IMR-90 (cell line): ENCODE measurements around the gene TENM4. TPM values are rescaled to one million over a fixed set of nuclear protein-coding genes. Genes with fewer than 3 reads are reported as not detected.

ENCODE experiments used
- ATAC-seq: fragments of 200-7000 bp; cut with Tn5 transposase; 2 replicates; pipeline ENCODE4 v1.9.1; 2020; ENCODE audit warnings: low read depth, mild to moderate bottlenecking, moderate library complexity
- BruUV-seq: library from RNA; stranded (reverse); fragments of 400-500 nt; replicated peaks from 2 replicates; lab custom pipeline; 2021; lab: Mats Ljungman, UMichigan
- CTCF ChIA-PET: fragments of 300-600 bp; formaldehyde crosslinking; extraction: SDS; loops from one replicate; lab custom pipeline; 2021; ENCODE audit warnings: antibody characterized with exemption; lab: Yijun Ruan, JAX
- POLR2A ChIA-PET: fragments of 300-600 bp; sonication (Branson Sonifier 250); formaldehyde crosslinking; loops from one replicate; lab custom pipeline; 2022; ENCODE audit warnings: antibody characterized with exemption; ENCODE audit not compliant: unreplicated experiment; lab: Charles Lee
- DNase-seq: peaks from one replicate; pipeline ENCODE4 v3.0.0; 2013
- H2AFZ ChIP-seq: replicated peaks from 2 replicates; pipeline ENCODE3; 2013; ENCODE audit warnings: low read length, mild to moderate bottlenecking; ENCODE audit not compliant: poor library complexity
- H2AK5ac ChIP-seq: 2 replicates; pipeline ENCODE4 v1.6.1; 2013; ENCODE audit warnings: low read depth, low read length, inconsistent platforms
- H2AK9ac ChIP-seq: replicated peaks from 2 replicates; pipeline ENCODE3; 2013; ENCODE audit warnings: mild to moderate bottlenecking, low read depth, low read length, moderate library complexity; ENCODE audit not compliant: poor library complexity
- H2BK120ac ChIP-seq: 2 replicates; pipeline ENCODE4 v1.6.1; 2013; ENCODE audit warnings: low read depth, low read length, inconsistent platforms
- H2BK15ac ChIP-seq: 3 replicates; pipeline ENCODE4 v1.6.1; 2013; ENCODE audit warnings: low read depth, low read length, inconsistent platforms
- H2BK20ac ChIP-seq: 2 replicates; pipeline ENCODE4 v1.6.1; 2013; ENCODE audit warnings: low read depth, mild to moderate bottlenecking, inconsistent platforms, low read length, moderate library complexity
- H2BK5ac ChIP-seq: 2 replicates; pipeline ENCODE4 v1.6.1; 2013; ENCODE audit warnings: mild to moderate bottlenecking, low read depth, low read length, inconsistent platforms; ENCODE audit not compliant: poor library complexity, severe bottlenecking
- H3K14ac ChIP-seq: replicated peaks from 2 replicates; pipeline ENCODE4 v1.6.1; 2013; ENCODE audit warnings: low read depth, low read length, inconsistent platforms
- H3K18ac ChIP-seq: 2 replicates; pipeline ENCODE4 v1.6.1; 2013; ENCODE audit warnings: low read depth, low read length, control low read depth
- H3K23ac ChIP-seq: 2 replicates; pipeline ENCODE4 v1.6.1; 2013; ENCODE audit warnings: low read depth, low read length, inconsistent platforms
- H3K27ac ChIP-seq: 2 replicates; pipeline ENCODE4 v1.5.1; 2013; ENCODE audit warnings: mild to moderate bottlenecking, control low read depth, low read length; ENCODE audit not compliant: insufficient read depth
- H3K27me3 ChIP-seq: 2 replicates; pipeline ENCODE4 v1.6.1; 2013; ENCODE audit warnings: low read length; ENCODE audit not compliant: control insufficient read depth, insufficient read depth
- H3K36me3 ChIP-seq: 2 replicates; pipeline ENCODE4 v1.6.1; 2013; ENCODE audit warnings: low read length, mixed read lengths; ENCODE audit not compliant: control insufficient read depth, insufficient read depth
- H3K4ac ChIP-seq: 2 replicates; pipeline ENCODE4 v1.6.1; 2013; ENCODE audit warnings: low read depth, low read length, inconsistent platforms
- H3K4me1 ChIP-seq: 2 replicates; pipeline ENCODE4 v1.6.1; 2013; ENCODE audit warnings: low read length, mixed read lengths; ENCODE audit not compliant: control insufficient read depth, insufficient read depth
- H3K4me2 ChIP-seq: 2 replicates; pipeline ENCODE4 v1.6.1; 2013; ENCODE audit warnings: low read depth, mild to moderate bottlenecking, control low read depth, low read length, moderate library complexity
- H3K4me3 ChIP-seq: 2 replicates; pipeline ENCODE4 v1.5.1; 2013; ENCODE audit warnings: low read depth, mild to moderate bottlenecking, control low read depth, low read length, moderate library complexity; ENCODE audit not compliant: insufficient read depth
- H3K56ac ChIP-seq: 2 replicates; pipeline ENCODE4 v1.6.1; 2013; ENCODE audit warnings: low read length, inconsistent platforms; ENCODE audit not compliant: insufficient read depth; ENCODE audit errors: extremely low read depth
- H3K79me1 ChIP-seq, 2 experiments: 2 replicates each; pipeline ENCODE4 v1.6.1; 2013; ENCODE audit warnings: low read length in 2 of 2, inconsistent platforms in 1 of 2, low read depth in 1 of 2
- H3K9ac ChIP-seq: 2 replicates; pipeline ENCODE4 v1.6.1; 2013; ENCODE audit warnings: low read depth, low read length, control low read depth
- H3K9me1 ChIP-seq: 2 replicates; pipeline ENCODE4 v1.6.1; 2013; ENCODE audit warnings: low read length, inconsistent platforms; ENCODE audit not compliant: insufficient read depth
- H3K9me3 ChIP-seq: 2 replicates; pipeline ENCODE4 v1.6.1; 2013; ENCODE audit warnings: low read length; ENCODE audit not compliant: control insufficient read depth, insufficient read depth
- H4K20me1 ChIP-seq: 2 replicates; pipeline ENCODE4 v1.6.1; 2013; ENCODE audit warnings: low read length, inconsistent platforms; ENCODE audit not compliant: insufficient read depth
- H4K5ac ChIP-seq: 2 replicates; pipeline ENCODE4 v1.6.1; 2013; ENCODE audit warnings: mild to moderate bottlenecking, low read depth, low read length, control low read depth
- H4K8ac ChIP-seq, 2 experiments: 2 replicates each; pipeline ENCODE4 v1.6.1; 2013; ENCODE audit warnings: low read depth in 2 of 2, low read length in 2 of 2, control low read depth in 1 of 2, inconsistent platforms in 1 of 2
- H4K91ac ChIP-seq: 2 replicates; pipeline ENCODE4 v1.6.1; 2013; ENCODE audit warnings: low read depth, low read length, inconsistent platforms; ENCODE audit not compliant: insufficient read depth
- MAFK ChIP-seq: IDR thresholded peaks from 2 replicates; pipeline ENCODE4 v1.6.1; 2012; ENCODE audit warnings: low read depth, low read length, improper control_type of control experiment
- RAD21 ChIP-seq: IDR thresholded peaks from 2 replicates; pipeline ENCODE4 v1.6.1; 2012; ENCODE audit warnings: low read length, improper control_type of control experiment
- RFX5 ChIP-seq: IDR thresholded peaks from 2 replicates; pipeline ENCODE4 v1.8.0; 2012; ENCODE audit warnings: low read depth, mild to moderate bottlenecking, low read length, moderate library complexity
- WGBS, 2 experiments: methylation state at CpG; one replicate each; pipeline versions ENCODE4 v1.1.5 to v1.1.7; 2013; ENCODE audit warnings: missing lambda C conversion rate in 2 of 2; ENCODE audit not compliant: insufficient read length in 1 of 2; ENCODE audit errors: extremely low coverage in 2 of 2; 5-methylcytosine and 5-hydroxymethylcytosine counted together
- dilution Hi-C: fragments of 300-500 bp; cut with HindIII; formaldehyde crosslinking; loops from one replicate; pipeline ENCODE4 v1.14.3; 2018; ENCODE audit warnings: low sequenced_read_pairs; ENCODE audit not compliant: unreplicated experiment
- in situ Hi-C: fragments of 300-500 bp; cut with MboI; formaldehyde crosslinking; loops from 3 replicates; pipeline ENCODE4 v1.14.3; 2019; ENCODE audit warnings: low sequenced_read_pairs, inconsistent platforms, mixed read lengths
- intact Hi-C: fragments of 100-400 bp; cut with micrococcal nuclease; formaldehyde crosslinking; loops from 2 replicates; pipeline ENCODE4 v1.10.0; 2022
- polyA plus RNA-seq, 3 experiments: library from polyadenylated mRNA; depleted of rRNA; stranded (reverse); fragments of >200 nt; gene quantifications; 2 replicates each; pipeline ENCODE4 v1.2.3, GENCODE V29; 2012; ENCODE audit warnings: low replicate concordance in 1 of 3
- total RNA-seq: library from RNA; depleted of rRNA; stranded (reverse); fragments of >200 nt; gene quantifications from 2 replicates; pipeline ENCODE4 v1.2.3, GENCODE V29; 2012
- TF ChIP-seq, protein P1 (sequence below): conservative IDR thresholded peaks from 2 replicates; pipeline ENCODE4 v1.5.1; 2012; ENCODE audit warnings: mild to moderate bottlenecking, low read depth, low read length, improper control_type of control experiment

TENM4 gene
- total and polyA plus RNA-seq, 2 of the 4 experiments (the other 2 are of a cell fraction): 7.4 to 9.0 TPM

DNA sequence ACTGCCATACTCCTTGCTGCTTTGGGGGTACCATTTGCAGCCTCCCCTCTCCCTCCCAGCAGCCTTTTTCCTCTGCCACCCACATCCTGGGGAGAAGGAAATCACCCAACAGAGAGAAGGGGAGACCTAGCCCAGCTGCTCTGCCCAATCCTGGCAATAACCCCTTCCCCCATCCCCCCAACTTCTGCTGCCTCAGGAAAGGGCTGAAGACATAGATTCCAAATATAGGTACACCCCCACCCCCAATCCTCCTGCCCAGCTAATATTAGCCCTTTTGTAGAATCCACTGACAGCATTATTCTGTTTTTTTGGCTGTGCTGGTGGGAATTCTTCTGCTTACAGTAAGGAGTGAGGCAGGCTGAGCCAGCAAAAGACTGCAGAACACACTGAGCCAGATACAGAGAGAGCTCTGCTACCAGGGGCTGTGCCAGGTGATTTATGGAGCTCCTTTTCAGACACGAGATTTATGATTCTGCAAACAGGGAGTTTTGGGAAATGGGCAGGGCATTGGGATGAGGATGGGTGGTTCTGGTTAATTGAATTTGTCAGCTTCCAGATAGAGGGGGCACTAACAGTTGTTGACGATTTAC is 164.0 kb downstream of the TENM4 start:
- Histone ChIP-seq H2BK120ac (no peak overlapping the region), H3K36me3 (no peaks in the 10 kb centered on the region; the same call in 1 of the 2 replicates), H3K23ac (no peak overlapping the region), H3K4ac (no peak overlapping the region), H2AFZ (no peak overlapping the region), H2BK20ac (no peak overlapping the region), H3K4me3 (no peak overlapping the region), H4K8ac (no peak overlapping the region), H4K91ac (no peak overlapping the region), H2AK9ac (no peak overlapping the region), H3K27ac (no peak overlapping the region), H3K4me2 (no peak overlapping the region), H3K27me3 (no peaks in the 10 kb centered on the region), H3K9ac (no peak overlapping the region), H3K56ac (no peak overlapping the region), H3K14ac (no peak overlapping the region), H4K5ac (no peak overlapping the region), H2BK15ac (no peak overlapping the region), H2BK5ac (no peak overlapping the region), H3K4me1 (peaks cover 6% of the 10 kb centered on the region; the same call in 1 of the 2 replicates), H4K20me1 (peaks cover 4% of the 10 kb centered on the region; the same call in 1 of the 2 replicates), H3K79me1 (no peaks in the 10 kb centered on the region; a peak in 1 of 4 replicates), H2AK5ac (no peak overlapping the region), H3K9me3 (no peaks in the 10 kb centered on the region), H3K9me1 (peaks cover 7% of the 10 kb centered on the region), H3K18ac (no peak overlapping the region)
- ATAC-seq (no peak), DNase-seq (no peak)
- ChIA-PET CTCF (no interaction called here), POLR2A (no interaction called here)
- intact Hi-C loops (no loop called here), dilution Hi-C loops (no loop called here), in situ Hi-C loops (no loop called here)
- no TSS peak for BruUV-seq
- TF ChIP-seq, protein P1, sequence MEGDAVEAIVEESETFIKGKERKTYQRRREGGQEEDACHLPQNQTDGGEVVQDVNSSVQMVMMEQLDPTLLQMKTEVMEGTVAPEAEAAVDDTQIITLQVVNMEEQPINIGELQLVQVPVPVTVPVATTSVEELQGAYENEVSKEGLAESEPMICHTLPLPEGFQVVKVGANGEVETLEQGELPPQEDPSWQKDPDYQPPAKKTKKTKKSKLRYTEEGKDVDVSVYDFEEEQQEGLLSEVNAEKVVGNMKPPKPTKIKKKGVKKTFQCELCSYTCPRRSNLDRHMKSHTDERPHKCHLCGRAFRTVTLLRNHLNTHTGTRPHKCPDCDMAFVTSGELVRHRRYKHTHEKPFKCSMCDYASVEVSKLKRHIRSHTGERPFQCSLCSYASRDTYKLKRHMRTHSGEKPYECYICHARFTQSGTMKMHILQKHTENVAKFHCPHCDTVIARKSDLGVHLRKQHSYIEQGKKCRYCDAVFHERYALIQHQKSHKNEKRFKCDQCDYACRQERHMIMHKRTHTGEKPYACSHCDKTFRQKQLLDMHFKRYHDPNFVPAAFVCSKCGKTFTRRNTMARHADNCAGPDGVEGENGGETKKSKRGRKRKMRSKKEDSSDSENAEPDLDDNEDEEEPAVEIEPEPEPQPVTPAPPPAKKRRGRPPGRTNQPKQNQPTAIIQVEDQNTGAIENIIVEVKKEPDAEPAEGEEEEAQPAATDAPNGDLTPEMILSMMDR: no peak
- TF ChIP-seq RFX5 (no peak), RAD21 (no peak), MAFK (no peak)
- WGBS, 2 experiments: 80% methylated on average over 1 of the region's 2 CpGs; no CpG with 5 or more reads in 1 of the 2 experiments
